Transverse colon (tissue), 4 donors: Measurements from ENCODE around the gene SLC6A8. TPM values are rescaled to one million over a fixed set of nuclear protein-coding genes. Genes with fewer than 3 reads are reported as not detected.
A peak's percentile ranks its signal among the peaks of the same experiment; 100 is the strongest.

Source experiments
- DNase-seq: peaks from one replicate; pipeline ENCODE4 v3.0.0-alpha.2; 2019
- H3K27ac ChIP-seq, 4 donors: fragments of 200-600 bp; sonication (generic); 2 replicates each; pipeline ENCODE4 v1.5.1; 2016 to 2018; ENCODE audit warnings: inconsistent platforms in 4 of 4
- H3K27me3 ChIP-seq: fragments of 200-600 bp; sonication (generic); 2 replicates; pipeline ENCODE4 v1.5.1; 2017; ENCODE audit warnings: inconsistent platforms
- H3K36me3 ChIP-seq, 4 donors: fragments of 200-600 bp; sonication (generic); 2 replicates each; pipeline ENCODE4 v1.5.1; 2017 to 2019; ENCODE audit warnings: inconsistent platforms in 4 of 4
- H3K4me1 ChIP-seq, 4 donors: fragments of 200-600 bp; sonication (generic); 2 replicates each; pipeline ENCODE4 v1.5.1; 2017 to 2020; ENCODE audit warnings: inconsistent platforms in 4 of 4
- H3K4me3 ChIP-seq, 4 donors: fragments of 200-600 bp; sonication (generic); 1 replicate in 1 of 4; 2 replicates in 3 of 4; pipeline versions ENCODE4 v1.5.1 to v1.6.1; 2017 to 2019; ENCODE audit warnings: inconsistent platforms in 4 of 4
- H3K9me3 ChIP-seq, 2 donors: fragments of 200-600 bp; sonication (generic); 2 replicates each; pipeline ENCODE4 v1.5.1; 2017 to 2019; ENCODE audit warnings: inconsistent platforms in 2 of 2
- EP300 ChIP-seq: sonication (generic); formaldehyde crosslinking; IDR thresholded peaks from one replicate; pipeline ENCODE4 v1.6.1; 2017; ENCODE audit warnings: antibody characterized with exemption, low read depth
- POLR2A ChIP-seq: fragments of 450-650 bp; IDR thresholded peaks from one replicate; pipeline ENCODE4 v1.6.1; 2016; ENCODE audit warnings: antibody characterized with exemption, mild to moderate bottlenecking, moderate library complexity
- POLR2AphosphoS5 ChIP-seq, 3 donors: sonication (generic); formaldehyde crosslinking; IDR thresholded peaks; one replicate each; pipeline ENCODE4 v1.6.1; 2016; ENCODE audit warnings: antibody characterized with exemption in 3 of 3
- WGBS, 2 donors: methylation state at CpG; one replicate each; pipeline ENCODE4 v1.1.5; 2018; ENCODE audit warnings: low coverage in 1 of 2; 5-methylcytosine and 5-hydroxymethylcytosine counted together
- in situ Hi-C, 4 donors: fragments of 200-750 bp; cut with MboI; loops; one replicate each; pipeline versions ENCODE4 v1.15.0 to v1.15.1; 2017; ENCODE audit warnings: low sequenced_read_pairs in 3 of 4, low pct_ligation_motif_present in 1 of 4, low pct_unique_long_range_greater_than_20kb in 1 of 4
- intact Hi-C: fragments of 100-400 bp; cut with DNase I; formaldehyde crosslinking; loops from one replicate; pipeline ENCODE4 v1.15.1; 2023; ENCODE audit warnings: low total_unique reads
- total RNA-seq, 4 donors: library from RNA; depleted of rRNA; stranded (reverse); fragments of >200 nt; gene quantifications; one replicate each; pipeline ENCODE4 v1.1.0, GENCODE V29; 2016
- TF ChIP-seq, protein P1 (sequence below), 5 experiments: fragments of 200-600 bp in 3 of 5; fragments of 450-650 bp in 2 of 5; sonication (generic) in 3 of 5; IDR thresholded peaks; 1 replicate in 2 of 5; 2 replicates in 3 of 5; pipeline ENCODE4 v1.5.1; 2016 to 2017; ENCODE audit warnings: antibody characterized with exemption in 5 of 5, inconsistent platforms in 3 of 5, mild to moderate bottlenecking in 2 of 5, moderate library complexity in 1 of 5

SLC6A8 gene
- total RNA-seq, 4 donors from 2014 or later, result 61.1 to 332 (median 197) TPM

DNA sequence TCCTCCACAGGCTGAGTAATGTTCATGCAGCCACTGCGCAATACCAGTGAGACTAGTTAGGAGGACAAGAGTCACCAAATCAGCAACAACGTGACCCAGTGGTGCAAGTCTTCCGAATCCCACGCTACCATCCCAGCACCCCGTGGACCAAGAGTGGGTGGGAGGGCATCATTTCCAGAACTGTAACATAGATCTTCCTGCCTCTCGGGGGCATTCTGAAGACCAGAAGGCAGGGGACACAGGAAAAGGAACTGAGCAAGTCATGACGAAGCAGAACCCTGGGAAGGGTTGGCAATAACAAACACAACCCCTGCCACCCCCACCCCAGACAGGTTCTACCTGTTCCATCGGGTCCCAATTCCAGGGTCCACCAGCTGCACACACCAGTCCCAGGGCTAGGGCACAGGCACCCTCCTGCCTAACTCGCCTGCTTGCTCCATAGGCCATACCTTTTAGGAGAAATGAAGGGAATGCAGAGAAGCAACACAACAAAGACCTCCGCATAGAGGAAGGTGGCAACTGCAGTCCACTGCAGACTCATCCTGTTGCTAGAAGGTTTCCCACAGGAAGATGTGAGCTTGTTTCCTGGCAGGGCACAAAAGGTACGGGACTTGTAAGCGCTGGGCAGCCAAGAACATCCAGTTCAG, 35.1 kb downstream of the SLC6A8 start:
- in situ Hi-C loops, result no loop called here
- Histone ChIP-seq H3K36me3 (no peaks in the 10 kb centered on the region), H3K4me1 (peaks cover 21 to 45% (median 40%) of the 10 kb centered on the region in 4 donors), H3K9me3 (no peaks in the 10 kb centered on the region), H3K27ac (peak overlapping the region; percentile 95 to 98 (median 97)), H3K27me3 (no peaks in the 10 kb centered on the region), H3K4me3 (peak overlapping the region; percentile 61 to 88 (median 82))
- TF ChIP-seq, protein P1, sequence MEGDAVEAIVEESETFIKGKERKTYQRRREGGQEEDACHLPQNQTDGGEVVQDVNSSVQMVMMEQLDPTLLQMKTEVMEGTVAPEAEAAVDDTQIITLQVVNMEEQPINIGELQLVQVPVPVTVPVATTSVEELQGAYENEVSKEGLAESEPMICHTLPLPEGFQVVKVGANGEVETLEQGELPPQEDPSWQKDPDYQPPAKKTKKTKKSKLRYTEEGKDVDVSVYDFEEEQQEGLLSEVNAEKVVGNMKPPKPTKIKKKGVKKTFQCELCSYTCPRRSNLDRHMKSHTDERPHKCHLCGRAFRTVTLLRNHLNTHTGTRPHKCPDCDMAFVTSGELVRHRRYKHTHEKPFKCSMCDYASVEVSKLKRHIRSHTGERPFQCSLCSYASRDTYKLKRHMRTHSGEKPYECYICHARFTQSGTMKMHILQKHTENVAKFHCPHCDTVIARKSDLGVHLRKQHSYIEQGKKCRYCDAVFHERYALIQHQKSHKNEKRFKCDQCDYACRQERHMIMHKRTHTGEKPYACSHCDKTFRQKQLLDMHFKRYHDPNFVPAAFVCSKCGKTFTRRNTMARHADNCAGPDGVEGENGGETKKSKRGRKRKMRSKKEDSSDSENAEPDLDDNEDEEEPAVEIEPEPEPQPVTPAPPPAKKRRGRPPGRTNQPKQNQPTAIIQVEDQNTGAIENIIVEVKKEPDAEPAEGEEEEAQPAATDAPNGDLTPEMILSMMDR (IDR thresholded peaks at IDR 0.05), result peak in 1 of 5 experiments; percentile 8
- TF ChIP-seq POLR2A (no peak), POLR2AphosphoS5 (IDR thresholded peaks at IDR 0.05) (no peak), EP300 (no peak)
- DNase-seq, result peak; percentile 24
- 56% methylated on average over 12 of the region's 12 CpGs; no CpG with 5 or more reads in 1 of the 2 donors for WGBS, 2 donors
- intact Hi-C loops, result no loop called here

DNA sequence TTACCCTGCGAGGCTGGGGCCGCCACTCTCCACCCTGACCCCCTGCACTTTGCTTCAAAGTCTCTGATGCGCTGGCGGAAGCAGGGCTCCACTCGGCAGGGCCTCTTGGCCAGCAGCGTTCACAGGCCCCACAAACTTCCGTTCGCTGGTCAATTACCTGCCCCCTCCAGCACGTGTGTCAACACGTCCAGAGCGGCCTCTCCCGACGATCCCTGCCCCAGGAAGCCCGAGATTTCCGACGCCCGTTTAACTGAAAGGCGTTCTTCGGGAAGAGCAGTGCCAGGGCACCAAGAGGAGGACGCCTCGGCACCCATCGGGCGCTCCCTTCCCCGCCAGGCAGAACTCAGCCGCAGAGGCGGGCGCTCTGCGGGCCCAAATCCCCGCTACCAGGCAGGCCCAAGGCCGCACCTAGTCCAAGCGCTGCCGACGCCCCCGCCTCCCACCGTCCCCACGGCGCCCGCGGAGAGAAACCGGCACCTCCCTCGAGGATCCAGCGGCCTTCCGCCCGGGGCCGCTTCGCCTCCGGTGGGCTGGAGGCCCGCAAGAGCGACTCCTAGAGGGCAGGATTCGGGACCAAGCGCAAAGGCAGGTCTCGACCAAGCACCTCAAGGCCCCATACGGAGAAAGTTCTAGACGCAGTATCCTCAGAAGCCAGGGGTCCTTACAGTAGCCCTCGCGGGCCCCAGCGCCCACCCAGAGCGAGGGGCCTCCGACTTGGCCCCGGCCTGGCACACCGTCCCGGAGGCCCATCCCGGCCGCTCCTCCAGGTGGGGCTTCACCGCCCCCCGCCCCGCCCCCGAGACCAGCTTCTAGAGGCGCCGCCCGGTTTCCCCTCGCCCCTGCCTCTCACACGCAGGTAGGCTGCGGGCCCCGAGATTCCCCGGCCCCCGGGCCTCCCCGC, 35.9 kb downstream of the SLC6A8 start:
- H3K36me3 ChIP-seq, result no peaks in the 10 kb centered on the region
- peak overlapping the region; percentile 61 to 88 (median 82) for H3K4me3 ChIP-seq
- WGBS, 2 donors, result 43% methylated on average over 78 of the region's 78 CpGs; no CpG with 5 or more reads in 1 of the 2 donors
- H3K4me1 ChIP-seq, result peaks cover 25 to 52% (median 44%) of the 10 kb centered on the region in 4 donors
- intact Hi-C loops (no loop called here), in situ Hi-C loops (no loop called here)
- DNase-seq, result peak; percentile 55
- TF ChIP-seq POLR2A (peak; percentile 26), EP300 (no peak), POLR2AphosphoS5 (IDR thresholded peaks at IDR 0.05) (no peak)
- TF ChIP-seq, protein P1 (IDR thresholded peaks at IDR 0.05), result peak in 2 of 5 experiments; percentile 5 to 26
- H3K27ac ChIP-seq, result peak overlapping the region; percentile 95 to 98 (median 97)
- H3K27me3 ChIP-seq, result no peaks in the 10 kb centered on the region
- no peaks in the 10 kb centered on the region for H3K9me3 ChIP-seq

DNA sequence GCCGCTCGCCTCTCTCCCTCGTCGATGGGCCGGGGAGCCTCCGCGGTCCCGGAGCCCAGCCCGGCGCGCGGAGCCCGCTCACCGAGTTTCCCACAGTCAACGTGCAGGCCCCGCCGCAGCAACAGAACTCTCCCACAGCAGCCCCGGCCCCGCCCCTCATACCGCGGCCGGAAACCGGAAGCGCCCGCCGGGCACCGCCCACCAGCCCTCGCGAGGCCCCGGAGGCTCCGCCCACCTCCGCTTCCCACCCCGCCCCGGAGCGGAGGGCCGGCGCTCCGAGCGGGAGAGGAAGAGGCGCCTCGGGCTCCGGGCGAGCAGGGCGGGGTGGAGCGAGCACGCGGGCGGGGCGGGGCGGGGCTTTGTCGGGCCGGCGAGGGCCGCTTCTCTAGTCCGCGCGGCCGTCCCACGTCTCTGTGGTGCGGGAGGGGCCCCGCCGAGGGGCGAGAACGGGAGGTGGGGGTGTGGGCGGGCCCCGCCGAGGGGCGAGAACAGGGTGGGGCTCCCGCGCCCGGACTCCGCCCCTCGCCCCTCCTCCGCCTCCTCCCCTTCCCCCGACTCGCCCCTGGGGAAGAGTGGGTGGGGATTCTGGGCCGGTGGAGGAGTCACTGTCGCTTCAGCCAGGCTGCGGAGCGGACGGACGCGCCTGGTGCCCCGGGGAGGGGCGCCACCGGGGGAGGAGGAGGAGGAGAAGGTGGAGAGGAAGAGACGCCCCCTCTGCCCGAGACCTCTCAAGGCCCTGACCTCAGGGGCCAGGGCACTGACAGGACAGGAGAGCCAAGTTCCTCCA, 36.7 kb downstream of the SLC6A8 start, which contains the start of the genes ABCD1 and BCAP31:
Gene ABCD1 (plus strand): TSS at position 605 of the 787 bp plus-strand sequence. CDS start 411 bp downstream, outside the sequence.
Gene BCAP31 (minus strand): TSS at position 136 of the 787 bp plus-strand sequence. CDS start 1,143 bp downstream, outside the sequence.
- intact Hi-C loops (no loop called here), in situ Hi-C loops (no loop called here)
- 42% methylated on average over 71 of the region's 88 CpGs; no CpG with 5 or more reads in 1 of the 2 donors for WGBS, 2 donors
- Histone ChIP-seq H3K9me3 (no peaks in the 10 kb centered on the region), H3K27me3 (no peaks in the 10 kb centered on the region), H3K4me3 (peak within 1 kb of the TSS; percentile 61 to 88 (median 82)), H3K27ac (peak within 1 kb of the TSS; percentile 95 to 98 (median 97)), H3K36me3 (no peaks in the 10 kb centered on the region), H3K4me1 (peaks cover 25 to 56% (median 44%) of the 10 kb centered on the region in 4 donors)
- DNase-seq, result peak; percentile 92
- peak; percentile 93 to 95 (median 95) for TF ChIP-seq POLR2AphosphoS5 (IDR thresholded peaks at IDR 0.05)
- TF ChIP-seq POLR2A, result peak; percentile 84
- no peak for TF ChIP-seq EP300
- TF ChIP-seq, protein P1 (IDR thresholded peaks at IDR 0.05), result no peak
